HG03378 (cell line): Measurements from ENCODE around the gene SYNPO2.

Source experiments
- ATAC-seq: cut with Tn5 transposase; IDR thresholded peaks from one replicate; pipeline ENCODE4 v1.9.1; 2021; ENCODE audit warnings: mild to moderate bottlenecking, moderate library complexity; ENCODE audit not compliant: unreplicated experiment

The SYNPO2 gene

GRCh38 chr4:119105605-119106004 lies 217.0 kb downstream of the SYNPO2 start:
- no peak for ATAC-seq

- no peak for ATAC-seq
These were observed 217.7 kb downstream of the SYNPO2 start for GRCh38 chr4:119106036-119107000.

GRCh38 chr4:119110121-119110520 lies 221.5 kb downstream of the SYNPO2 start:
- no peak for ATAC-seq
